ENCODE results near the gene AP3S2. TPM values are rescaled to one million over a fixed set of nuclear protein-coding genes. Genes with fewer than 3 reads are reported as not detected.
"Not testable (repeated sequence)": the region's sequence is repeated elsewhere in the genome, so short reads cannot be mapped to it uniquely, and the experiment has no call there.

The AP3S2 gene
- total RNA-seq = 10 to 100 TPM; 25.3 to 28.1 TPM

DNA sequence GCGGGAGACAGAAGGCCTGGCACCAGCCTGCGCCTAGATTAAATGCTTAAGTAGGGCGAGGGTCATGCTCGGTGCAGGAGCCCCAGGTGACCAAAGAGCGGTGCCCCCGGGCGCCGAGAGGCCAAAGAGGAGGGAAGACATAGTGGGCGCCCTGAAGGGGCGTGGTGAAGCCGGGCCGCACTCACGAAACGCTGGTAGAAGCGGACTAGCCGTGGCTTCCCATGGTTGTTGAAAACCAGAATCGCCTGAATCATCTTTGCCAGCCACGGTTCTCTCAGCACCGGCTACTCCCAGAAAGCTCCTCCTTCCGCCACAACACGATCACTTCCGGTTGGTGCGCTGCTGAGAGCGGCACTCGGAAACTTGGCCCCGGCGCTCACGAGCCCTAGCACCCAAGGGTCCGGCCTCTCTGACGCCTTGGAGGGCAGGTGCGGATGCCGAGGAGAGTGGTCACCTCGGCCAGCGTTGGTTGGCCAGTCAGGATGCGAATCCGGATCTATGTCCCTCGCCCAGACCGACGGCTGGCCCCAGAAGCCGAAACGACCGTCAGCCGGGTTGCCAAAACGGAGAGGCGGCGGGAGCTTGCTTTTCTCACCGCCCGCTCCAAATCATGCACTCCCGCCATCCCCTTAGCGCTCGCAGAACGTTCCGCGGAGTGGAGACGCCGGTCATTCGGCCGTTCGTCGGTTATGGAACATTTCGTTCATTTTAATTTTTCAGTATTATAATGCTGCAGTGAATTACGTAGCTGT, at the start of gene AP3S2:
AP3S2 (minus strand) TSS at position 299 of the 752 bp plus-strand sequence; CDS start at position 254, 45 bp downstream.
- peaks cover 2% of the 10 kb centered on the region for H3K27me3 Mint-ChIP-seq
- ChIA-PET CTCF (interaction anchor here (0.6 to 1.2 kb wide), 5 partner anchors 12 to 578 kb away, joined by 3 to 5 read pairs (median 3); no protein-coding TSS in a partner anchor), POLR2A (interaction anchor here (0.7 kb wide), 1 partner anchor 191 kb away, joined by 6 read pairs; no protein-coding TSS in a partner anchor)
- DNase-seq = peak; percentile 91
- H3K27ac Mint-ChIP-seq = peak within 1 kb of the TSS; percentile 96
- peaks cover 44% of the 10 kb centered on the region for H3K4me1 Mint-ChIP-seq
- H3K9me3 Mint-ChIP-seq = no peaks in the 10 kb centered on the region
- H3K36me3 Mint-ChIP-seq (ENCODE audit: low read depth) = peaks cover 11% of the 10 kb centered on the region
- H3K4me3 Mint-ChIP-seq = peak within 1 kb of the TSS; percentile 99

DNA sequence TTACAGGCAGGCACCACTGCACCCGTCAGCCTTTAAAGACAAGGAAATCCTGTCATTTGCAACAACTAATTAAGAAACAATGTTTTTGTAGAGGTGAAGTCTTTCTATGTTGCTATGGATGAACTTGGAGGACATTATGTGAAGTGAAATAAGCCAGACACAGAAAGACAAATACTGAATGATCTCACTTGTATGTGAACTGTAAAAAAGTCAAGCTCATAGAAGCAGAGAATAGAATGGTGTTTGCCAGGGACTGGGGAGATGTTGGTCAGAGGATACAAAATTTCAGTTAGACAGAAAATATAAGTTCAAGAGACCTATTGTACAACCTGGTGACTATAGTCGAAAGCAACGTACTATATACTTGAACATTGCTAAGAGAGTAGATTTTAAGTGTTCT, 46.1 kb upstream of the AP3S2 start:
- H3K27ac Mint-ChIP-seq = no peak overlapping the region
- H3K9me3 Mint-ChIP-seq = peaks cover 2% of the 10 kb centered on the region
- DNase-seq = no peak
- ChIA-PET CTCF (no interaction called here), POLR2A (no interaction called here)
- no peak overlapping the region for H3K4me3 Mint-ChIP-seq
- H3K27me3 Mint-ChIP-seq = peaks cover 8% of the 10 kb centered on the region
- peaks cover 27% of the 10 kb centered on the region for H3K4me1 Mint-ChIP-seq
- no peaks in the 10 kb centered on the region for H3K36me3 Mint-ChIP-seq (ENCODE audit: low read depth)

DNA sequence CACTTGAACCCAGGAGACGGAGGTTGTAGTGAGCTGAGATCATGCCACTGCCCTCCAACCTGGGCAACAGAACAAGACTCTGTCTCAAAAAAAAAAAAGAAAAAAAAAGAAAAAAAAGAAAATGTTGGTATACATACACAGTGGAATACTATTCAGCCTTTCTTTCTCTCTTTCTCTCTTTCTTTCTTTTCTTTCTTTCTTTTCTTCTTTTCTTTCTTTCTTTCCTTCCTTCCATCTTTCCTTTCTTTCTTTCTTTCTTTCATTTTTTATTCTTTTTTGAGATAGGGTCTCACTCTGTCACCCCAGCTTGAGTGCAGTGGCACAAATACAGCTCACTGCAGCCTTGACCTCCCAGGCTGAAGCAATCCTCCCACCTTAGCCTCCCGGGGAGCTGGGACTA, 45.6 kb upstream of the AP3S2 start:
- not testable (repeated sequence) for H3K9me3 Mint-ChIP-seq

DNA sequence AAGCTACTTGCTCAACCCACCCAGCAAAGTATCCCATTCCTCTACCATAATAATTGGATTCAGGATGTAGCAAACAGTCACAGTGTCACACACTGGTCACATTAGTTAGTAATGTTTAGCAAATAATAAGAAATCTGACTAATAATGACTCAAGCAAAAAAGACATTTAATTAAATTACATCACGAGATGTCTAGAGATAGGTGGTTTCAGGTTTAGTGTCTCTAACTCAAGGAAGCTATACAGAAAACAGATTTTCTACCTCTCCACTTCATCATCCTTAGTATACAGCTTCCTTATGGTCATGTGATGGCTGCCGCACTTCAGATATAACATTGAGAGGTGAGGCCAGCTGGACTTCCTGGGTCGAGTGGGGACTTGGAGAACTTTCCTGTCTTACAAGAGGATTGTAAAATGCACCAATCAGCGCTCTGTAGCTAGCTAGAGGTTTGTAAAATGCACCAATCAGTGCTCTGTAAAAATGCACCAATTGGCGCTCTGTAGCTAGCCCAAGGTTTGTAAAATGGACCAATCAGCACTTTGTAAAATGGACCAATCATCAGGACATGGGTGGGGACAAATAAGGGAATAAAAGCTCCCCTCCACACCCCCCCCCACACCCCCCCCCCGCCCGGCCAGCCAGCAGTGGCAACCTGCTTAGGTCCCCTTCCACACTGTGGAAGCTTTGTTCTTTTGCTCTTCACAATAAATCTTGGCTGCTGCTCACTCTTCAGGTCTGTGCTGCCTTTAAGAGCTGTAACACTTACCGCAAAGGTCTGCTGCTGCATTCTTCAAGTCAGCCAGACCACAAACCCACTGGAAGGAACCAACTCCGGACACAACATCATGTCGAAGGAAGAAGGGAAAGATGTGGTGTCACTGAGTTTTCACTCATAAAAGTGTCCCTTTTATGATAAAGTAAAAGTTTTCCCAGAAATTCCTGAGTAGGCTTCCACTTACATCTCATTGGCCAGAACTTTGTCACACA, 43.9 kb upstream of the AP3S2 start:
- POLR2A ChIA-PET = no interaction called here
- Mint-ChIP-seq H3K27ac (no peak overlapping the region), H3K4me1 (peaks cover 27% of the 10 kb centered on the region), H3K27me3 (peaks cover 8% of the 10 kb centered on the region), H3K36me3 (ENCODE audit: low read depth) (no peaks in the 10 kb centered on the region), H3K9me3 (peaks cover 2% of the 10 kb centered on the region), H3K4me3 (no peak overlapping the region)
- no peak for DNase-seq
- CTCF ChIA-PET = interaction anchor here (0.6 to 1.3 kb wide), 2 partner anchors 19 to 77 kb away, joined by 3 to 4 read pairs; no protein-coding TSS in a partner anchor

More for the DNA sequence above, 45.6 kb upstream of the AP3S2 start:
- H3K36me3 Mint-ChIP-seq (ENCODE audit: low read depth); H3K4me3 Mint-ChIP-seq; DNase-seq; POLR2A ChIA-PET; H3K27ac Mint-ChIP-seq; H3K27me3 Mint-ChIP-seq: not testable (repeated sequence)
- CTCF ChIA-PET = interaction anchor here (0.7 kb wide), 1 partner anchor 70 kb away, joined by 3 read pairs; no protein-coding TSS in a partner anchor
- peaks cover 27% of the 10 kb centered on the region for H3K4me1 Mint-ChIP-seq

DNA sequence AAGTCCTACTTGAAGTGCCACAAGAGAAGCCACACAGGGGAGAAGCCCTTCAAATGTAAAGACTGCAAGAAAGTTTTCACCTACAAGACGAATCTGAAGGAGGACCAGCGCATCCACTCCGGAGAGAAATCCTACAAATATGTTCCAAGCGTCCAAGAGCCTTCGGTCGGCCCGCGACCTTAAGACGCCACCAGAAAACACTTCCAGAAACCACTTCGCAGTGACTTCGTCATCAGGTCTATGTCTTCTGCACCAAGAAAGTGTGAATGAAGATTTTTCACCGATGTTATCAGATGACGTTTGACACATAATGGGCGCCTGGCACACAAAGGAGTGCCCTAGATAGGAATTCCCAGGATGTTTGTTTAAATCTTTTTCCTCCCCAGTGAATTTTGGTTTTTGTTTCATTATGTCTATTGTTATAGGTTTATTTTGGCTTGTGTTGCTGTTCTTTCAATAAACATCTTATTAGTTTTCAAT, 43.0 kb upstream of the AP3S2 start:
- ChIA-PET POLR2A (no interaction called here), CTCF (interaction anchor here (0.9 to 1.0 kb wide), 2 partner anchors 125 to 134 kb away, joined by 3 read pairs; no protein-coding TSS in a partner anchor)
- no peak for DNase-seq
- peaks cover 27% of the 10 kb centered on the region for H3K4me1 Mint-ChIP-seq
- no peaks in the 10 kb centered on the region for H3K36me3 Mint-ChIP-seq (ENCODE audit: low read depth)
- peak overlapping the region; percentile 15 for H3K27ac Mint-ChIP-seq
- H3K9me3 Mint-ChIP-seq = peaks cover 2% of the 10 kb centered on the region
- no peak overlapping the region for H3K4me3 Mint-ChIP-seq
- H3K27me3 Mint-ChIP-seq = peaks cover 9% of the 10 kb centered on the region

DNA sequence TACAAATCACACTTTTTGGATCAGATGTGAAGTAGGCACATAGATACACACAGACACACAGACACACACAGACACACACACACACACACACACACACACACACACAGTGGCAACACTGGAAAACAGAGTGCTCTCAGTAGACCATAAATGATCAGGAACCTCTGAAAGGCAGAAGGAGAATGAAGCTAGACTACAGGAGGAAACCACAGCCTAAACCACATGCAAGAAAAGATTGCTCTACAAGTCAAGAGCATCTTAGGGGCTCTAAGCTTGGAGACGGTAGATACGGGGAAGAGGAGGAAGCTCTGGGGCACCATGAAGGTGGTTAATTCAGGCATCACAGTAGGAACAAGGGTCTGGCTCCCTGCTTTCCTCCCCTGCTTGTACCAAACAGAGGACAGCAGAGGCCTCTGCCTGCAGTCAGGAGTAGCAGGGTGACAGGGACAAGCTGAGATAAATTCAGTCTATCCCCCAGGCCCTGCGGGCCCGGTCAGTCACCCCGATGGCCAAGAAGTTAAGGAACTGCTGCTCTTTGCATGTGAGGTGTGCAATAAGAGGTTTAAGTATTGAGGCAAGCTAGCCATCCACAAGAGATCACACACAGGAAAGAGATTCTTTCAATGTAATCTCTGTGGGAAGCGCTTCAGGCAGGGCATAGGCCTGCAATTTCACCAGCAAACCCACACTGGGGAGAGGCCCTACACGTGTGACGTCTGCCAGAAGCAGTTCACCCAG, 42.4 kb upstream of the AP3S2 start:
- DNase-seq = peak; percentile 66
- Mint-ChIP-seq H3K9me3 (peaks cover 2% of the 10 kb centered on the region), H3K27me3 (peaks cover 10% of the 10 kb centered on the region), H3K27ac (peak overlapping the region; percentile 15), H3K36me3 (ENCODE audit: low read depth) (no peaks in the 10 kb centered on the region), H3K4me1 (peaks cover 27% of the 10 kb centered on the region), H3K4me3 (no peak overlapping the region)
- ChIA-PET POLR2A (no interaction called here), CTCF (interaction anchor here (0.9 to 1.3 kb wide), 4 partner anchors 14 to 135 kb away, joined by 3 read pairs; no protein-coding TSS in a partner anchor)

DNA sequence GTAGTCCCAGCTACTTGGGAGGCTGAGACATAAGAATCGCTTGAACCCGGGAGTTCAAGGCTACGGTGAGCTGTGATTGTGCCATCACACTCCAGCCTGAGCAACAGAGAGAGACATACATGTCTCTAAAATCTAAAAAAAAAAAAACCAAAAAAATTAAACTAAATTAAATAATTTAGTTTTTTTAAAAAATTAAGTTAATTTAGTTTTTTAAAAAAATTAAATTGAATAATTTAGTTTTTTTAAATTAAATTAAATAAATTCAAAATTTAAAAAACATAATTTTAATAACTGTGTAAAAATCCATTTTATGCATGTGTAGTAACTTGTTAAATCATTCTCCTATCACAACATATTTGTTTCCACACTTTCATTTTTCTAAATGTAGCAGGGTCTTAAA, 39.1 kb upstream of the AP3S2 start:
- no peaks in the 10 kb centered on the region for H3K36me3 Mint-ChIP-seq (ENCODE audit: low read depth)
- H3K27me3 Mint-ChIP-seq = peaks cover 2% of the 10 kb centered on the region
- CTCF ChIA-PET = interaction anchor here (0.6 to 1.6 kb wide), 3 partner anchors 19 to 229 kb away, joined by 3 to 4 read pairs (median 3); no protein-coding TSS in a partner anchor
- H3K27ac Mint-ChIP-seq = no peak overlapping the region
- DNase-seq = no peak
- peaks cover 2% of the 10 kb centered on the region for H3K9me3 Mint-ChIP-seq
- H3K4me1 Mint-ChIP-seq = peaks cover 23% of the 10 kb centered on the region
- POLR2A ChIA-PET = no interaction called here
- H3K4me3 Mint-ChIP-seq = no peak overlapping the region

DNA sequence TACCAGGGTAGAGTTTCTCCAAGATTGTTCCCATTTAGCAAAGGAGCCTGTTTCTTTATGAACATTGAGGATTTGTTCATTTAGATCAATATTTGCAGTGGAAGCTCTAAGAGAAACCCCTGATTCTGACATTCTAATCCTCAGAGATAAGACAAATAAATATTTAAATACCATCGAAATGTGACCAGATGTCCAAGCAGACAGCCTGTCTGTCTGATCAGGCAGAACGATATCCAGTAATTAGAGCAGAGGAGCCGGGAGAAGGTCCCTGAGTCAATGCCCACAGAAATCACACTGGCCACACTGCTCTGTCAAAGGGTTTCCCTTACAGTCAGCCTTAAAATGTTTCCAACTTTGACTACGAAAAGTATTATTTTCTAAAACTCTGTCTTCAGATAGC, 34.6 kb upstream of the AP3S2 start:
- CTCF ChIA-PET = no interaction called here
- no peak for DNase-seq
- POLR2A ChIA-PET = no interaction called here
- no peaks in the 10 kb centered on the region for H3K9me3 Mint-ChIP-seq
- no peaks in the 10 kb centered on the region for H3K4me1 Mint-ChIP-seq
- no peaks in the 10 kb centered on the region for H3K36me3 Mint-ChIP-seq (ENCODE audit: low read depth)
- peaks cover 2% of the 10 kb centered on the region for H3K27me3 Mint-ChIP-seq
- no peak overlapping the region for H3K4me3 Mint-ChIP-seq
- H3K27ac Mint-ChIP-seq = no peak overlapping the region

DNA sequence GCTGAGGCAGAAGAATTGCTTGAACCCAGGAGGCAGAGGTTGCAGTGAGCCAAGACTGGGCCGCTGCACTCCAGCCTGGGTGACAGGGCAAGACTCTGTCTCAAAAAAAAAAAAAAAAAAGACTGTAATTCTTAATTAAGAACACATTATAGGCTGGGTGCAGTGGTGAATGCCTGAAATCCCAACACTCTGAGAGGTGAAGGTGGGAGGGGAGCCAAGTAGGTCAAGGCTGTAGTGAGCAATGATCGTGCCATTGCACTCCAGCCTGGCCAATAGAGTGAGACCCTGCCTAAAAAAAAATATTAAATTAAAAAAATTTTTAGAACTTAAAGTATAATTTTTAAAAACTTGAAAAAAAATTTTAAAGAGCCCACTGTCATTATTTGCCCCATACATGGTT, 32.4 kb upstream of the AP3S2 start:
- no peaks in the 10 kb centered on the region for H3K4me1 Mint-ChIP-seq
- no peaks in the 10 kb centered on the region for H3K36me3 Mint-ChIP-seq (ENCODE audit: low read depth)
- CTCF ChIA-PET = interaction anchor here (1.3 kb wide), 1 partner anchor 159 kb away, joined by 3 read pairs; no protein-coding TSS in a partner anchor
- no peaks in the 10 kb centered on the region for H3K27me3 Mint-ChIP-seq
- DNase-seq = no peak
- H3K27ac Mint-ChIP-seq = no peak overlapping the region
- POLR2A ChIA-PET = interaction anchor here (0.7 kb wide), 1 partner anchor 32 kb away, joined by 3 read pairs; no protein-coding TSS in a partner anchor
- H3K9me3 Mint-ChIP-seq = no peaks in the 10 kb centered on the region
- H3K4me3 Mint-ChIP-seq = no peak overlapping the region

DNA sequence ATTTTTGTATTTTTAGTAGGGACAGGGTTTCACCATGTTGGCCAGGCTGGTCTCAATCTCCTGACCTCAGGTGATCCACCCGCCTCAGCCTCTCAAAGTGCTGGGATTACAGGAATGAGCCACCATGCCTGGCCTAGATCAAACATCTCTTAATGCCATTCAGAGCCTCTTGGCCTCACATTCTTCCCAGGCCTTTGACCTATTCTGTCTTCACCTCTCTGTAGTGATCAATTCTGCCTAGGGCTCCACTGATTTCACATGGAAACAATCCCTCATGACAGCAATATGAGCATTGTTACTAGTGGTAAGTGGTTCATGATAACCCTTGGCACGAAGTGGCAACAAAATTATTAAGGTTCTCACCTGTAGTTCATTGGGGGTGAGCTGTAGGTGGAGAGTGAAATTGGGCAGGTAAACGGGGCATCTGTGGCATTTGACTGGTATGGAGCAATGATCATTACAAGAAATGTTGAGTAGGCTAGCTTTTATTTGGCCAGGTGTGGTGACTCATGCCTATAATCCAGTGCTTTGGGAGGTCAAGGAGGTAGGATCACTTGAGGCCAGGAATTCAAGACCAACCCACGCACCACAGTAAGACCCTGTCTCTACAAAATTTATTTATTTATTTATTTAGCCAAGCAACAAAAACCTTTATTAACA, 23.8 kb upstream of the AP3S2 start:
- Mint-ChIP-seq H3K4me1 (no peaks in the 10 kb centered on the region), H3K36me3 (ENCODE audit: low read depth) (no peaks in the 10 kb centered on the region), H3K27ac (no peak overlapping the region), H3K9me3 (no peaks in the 10 kb centered on the region), H3K27me3 (peaks cover 31% of the 10 kb centered on the region), H3K4me3 (no peak overlapping the region)
- ChIA-PET POLR2A (no interaction called here), CTCF (interaction anchor here (0.6 kb wide), 1 partner anchor 243 kb away, joined by 3 read pairs; no protein-coding TSS in a partner anchor)
- DNase-seq = no peak

DNA sequence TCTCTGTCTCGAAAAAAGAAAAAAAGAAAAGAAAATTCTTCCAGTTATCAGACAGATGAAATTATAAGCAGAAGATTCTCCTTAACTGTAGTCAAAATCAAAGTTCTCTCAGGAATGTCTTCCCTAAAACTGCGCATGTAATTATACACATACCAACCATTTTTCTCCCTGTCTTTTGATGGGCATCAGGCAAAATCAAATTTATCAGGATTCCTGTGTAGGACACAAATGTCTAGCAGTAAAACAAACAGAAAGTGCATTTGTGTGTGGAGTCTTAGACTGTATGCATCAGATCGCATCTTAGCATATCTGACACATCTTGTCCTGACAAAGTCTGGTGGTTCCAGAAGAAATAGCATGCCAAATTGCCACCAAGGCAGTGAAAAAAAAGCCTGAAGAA, 22.9 kb upstream of the AP3S2 start:
- ChIA-PET CTCF (interaction anchor here (0.6 kb wide), 1 partner anchor 31 kb away, joined by 4 read pairs; no protein-coding TSS in a partner anchor), POLR2A (no interaction called here)
- Mint-ChIP-seq H3K4me3 (no peak overlapping the region), H3K36me3 (ENCODE audit: low read depth) (no peaks in the 10 kb centered on the region), H3K9me3 (no peaks in the 10 kb centered on the region), H3K27ac (no peak overlapping the region), H3K4me1 (no peaks in the 10 kb centered on the region), H3K27me3 (peaks cover 37% of the 10 kb centered on the region)
- no peak for DNase-seq
